DND-41 (cell line): ENCODE results near the gene ARAP1.

Experiments used
- ATAC-seq: fragments of 200-7000 bp; cut with Tn5 transposase; 3 replicates; pipeline ENCODE4 v1.9.1; 2021; ENCODE audit warnings: low read depth; ENCODE audit not compliant: insufficient read depth
- DNase-seq: peaks from one replicate; pipeline ENCODE4 v3.0.0-alpha.2; 2020
- H2AFZ ChIP-seq: 2 replicates; pipeline ENCODE4 v1.6.0; 2012; ENCODE audit warnings: low read depth, low read length
- H3K27ac ChIP-seq: 2 replicates; pipeline ENCODE4 v1.5.1; 2012; ENCODE audit warnings: low read length, inconsistent platforms
- H3K27me3 ChIP-seq: fragments of 200-600 bp; sonication (generic); 2 replicates; pipeline ENCODE4 v1.6.0; 2012; ENCODE audit warnings: low read length, mild to moderate bottlenecking, inconsistent platforms; ENCODE audit not compliant: insufficient read depth, poor library complexity
- H3K36me3 ChIP-seq: 2 replicates; pipeline ENCODE4 v1.5.1; 2012; ENCODE audit warnings: low read length, inconsistent platforms; ENCODE audit not compliant: insufficient read depth
- H3K4me1 ChIP-seq: 2 replicates; pipeline ENCODE4 v1.5.1; 2012; ENCODE audit warnings: mild to moderate bottlenecking, low read length; ENCODE audit not compliant: insufficient read depth
- H3K4me2 ChIP-seq: 2 replicates; pipeline ENCODE4 v1.6.0; 2012; ENCODE audit warnings: mild to moderate bottlenecking, moderate library complexity, low read length, inconsistent platforms; ENCODE audit not compliant: insufficient read depth
- H3K4me3 ChIP-seq, 2 experiments: fragments of 200-600 bp in 1 of 2; shearing (Covaris generic) in 1 of 2; 2 replicates each; pipeline ENCODE4 v1.5.1; 2012 to 2016; ENCODE audit warnings: inconsistent platforms in 2 of 2, low read length in 2 of 2, mild to moderate bottlenecking in 2 of 2, low read depth in 1 of 2, moderate library complexity in 1 of 2
- H3K79me2 ChIP-seq: 2 replicates; pipeline ENCODE4 v1.6.0; 2012; ENCODE audit warnings: low read length, inconsistent platforms; ENCODE audit not compliant: insufficient read depth
- H3K9ac ChIP-seq: 2 replicates; pipeline ENCODE4 v1.6.0; 2012; ENCODE audit warnings: low read depth, mild to moderate bottlenecking, inconsistent platforms, low read length, moderate library complexity
- H3K9me3 ChIP-seq: 2 replicates; pipeline ENCODE4 v1.5.1; 2012; ENCODE audit warnings: low read length, moderate library complexity, mild to moderate bottlenecking, inconsistent platforms; ENCODE audit not compliant: insufficient read depth, severe bottlenecking
- H4K20me1 ChIP-seq: 2 replicates; pipeline ENCODE4 v1.6.0; 2012; ENCODE audit warnings: low read length; ENCODE audit not compliant: insufficient read depth
- EZH2 ChIP-seq: IDR thresholded peaks from 3 replicates; pipeline ENCODE4 v1.6.1; 2012; ENCODE audit warnings: borderline replicate concordance, low read depth, mild to moderate bottlenecking, moderate library complexity, low read length, inconsistent platforms; ENCODE audit not compliant: severe bottlenecking
- TF ChIP-seq, protein P1 (sequence below): IDR thresholded peaks from 2 replicates; pipeline ENCODE4 v1.5.1; 2012; ENCODE audit warnings: borderline replicate concordance, low read length, moderate library complexity, mild to moderate bottlenecking; ENCODE audit not compliant: poor library complexity, severe bottlenecking; ENCODE audit errors: extremely low read depth

The ARAP1 gene

DNA sequence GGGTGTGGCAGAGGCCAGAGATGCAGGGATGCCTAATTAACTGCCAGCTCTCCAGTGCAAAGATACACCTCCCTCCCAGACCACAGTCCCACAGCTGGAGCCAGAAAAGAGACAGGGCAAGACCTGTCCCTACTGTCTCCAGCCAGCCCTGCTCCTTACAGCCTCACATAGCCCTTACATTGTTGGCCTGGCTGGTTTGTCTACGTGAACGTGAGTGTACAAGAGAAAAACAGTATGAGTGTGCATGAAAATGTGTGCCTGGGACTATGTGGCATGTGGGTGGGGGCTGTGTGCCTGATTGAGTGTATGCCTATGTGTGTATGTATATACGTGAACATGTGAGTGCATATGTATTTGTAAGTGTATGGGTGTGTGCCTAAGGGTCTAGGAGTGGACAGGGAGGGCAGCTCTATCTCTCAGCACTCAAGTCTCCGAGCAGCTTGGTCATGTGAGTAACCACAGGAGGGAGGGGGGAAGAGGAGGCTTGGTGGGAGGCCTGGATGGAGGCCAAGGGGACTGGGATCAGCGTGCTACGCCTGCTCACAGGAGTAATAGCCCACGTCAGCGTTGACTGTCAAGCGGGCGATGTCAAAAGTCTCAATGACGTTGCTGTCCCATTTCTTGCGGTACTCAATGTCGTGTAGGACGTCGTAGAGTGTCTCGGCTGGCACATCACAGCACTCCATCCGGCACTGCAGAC lies 6.6 kb upstream of the ARAP1 start:
- Histone ChIP-seq H4K20me1 (no peaks in the 10 kb centered on the region), H3K9ac (no peak overlapping the region), H3K9me3 (no peaks in the 10 kb centered on the region), H3K27me3 (no peaks in the 10 kb centered on the region), H3K4me3 (no peak overlapping the region), H3K4me1 (no peaks in the 10 kb centered on the region), H3K79me2 (no peaks in the 10 kb centered on the region), H3K27ac (no peak overlapping the region), H3K36me3 (no peaks in the 10 kb centered on the region), H3K4me2 (no peak overlapping the region), H2AFZ (no peak overlapping the region)
- no peak for ATAC-seq
- no peak for DNase-seq
- TF ChIP-seq, protein P1, sequence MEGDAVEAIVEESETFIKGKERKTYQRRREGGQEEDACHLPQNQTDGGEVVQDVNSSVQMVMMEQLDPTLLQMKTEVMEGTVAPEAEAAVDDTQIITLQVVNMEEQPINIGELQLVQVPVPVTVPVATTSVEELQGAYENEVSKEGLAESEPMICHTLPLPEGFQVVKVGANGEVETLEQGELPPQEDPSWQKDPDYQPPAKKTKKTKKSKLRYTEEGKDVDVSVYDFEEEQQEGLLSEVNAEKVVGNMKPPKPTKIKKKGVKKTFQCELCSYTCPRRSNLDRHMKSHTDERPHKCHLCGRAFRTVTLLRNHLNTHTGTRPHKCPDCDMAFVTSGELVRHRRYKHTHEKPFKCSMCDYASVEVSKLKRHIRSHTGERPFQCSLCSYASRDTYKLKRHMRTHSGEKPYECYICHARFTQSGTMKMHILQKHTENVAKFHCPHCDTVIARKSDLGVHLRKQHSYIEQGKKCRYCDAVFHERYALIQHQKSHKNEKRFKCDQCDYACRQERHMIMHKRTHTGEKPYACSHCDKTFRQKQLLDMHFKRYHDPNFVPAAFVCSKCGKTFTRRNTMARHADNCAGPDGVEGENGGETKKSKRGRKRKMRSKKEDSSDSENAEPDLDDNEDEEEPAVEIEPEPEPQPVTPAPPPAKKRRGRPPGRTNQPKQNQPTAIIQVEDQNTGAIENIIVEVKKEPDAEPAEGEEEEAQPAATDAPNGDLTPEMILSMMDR: no peak
- no peak for TF ChIP-seq EZH2

DNA sequence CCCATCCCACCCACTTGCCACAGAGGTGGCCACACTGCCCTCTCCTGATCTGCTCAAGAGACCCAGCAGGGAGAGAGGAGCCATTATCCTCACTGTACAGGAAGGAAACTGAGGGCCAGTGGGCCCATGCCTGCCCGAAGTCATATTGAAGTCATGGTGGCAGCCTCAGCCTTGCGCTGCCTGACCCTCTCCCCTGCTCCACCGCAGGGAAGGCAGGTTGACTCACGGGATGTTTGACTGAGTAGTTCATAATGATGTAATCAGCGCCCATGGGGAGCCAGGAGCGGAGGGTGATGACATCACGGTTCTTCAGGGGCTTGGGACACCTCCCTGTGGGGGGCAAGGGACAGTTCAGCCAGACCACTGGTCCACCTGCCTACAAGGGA lies 6.1 kb upstream of the ARAP1 start:
- no peak overlapping the region for H3K4me3 ChIP-seq
- no peak overlapping the region for H3K4me2 ChIP-seq
- no peak overlapping the region for H3K9ac ChIP-seq
- H2AFZ ChIP-seq: no peak overlapping the region
- no peaks in the 10 kb centered on the region for H3K9me3 ChIP-seq
- DNase-seq (no peak), ATAC-seq (no peak)
- H4K20me1 ChIP-seq: no peaks in the 10 kb centered on the region
- no peaks in the 10 kb centered on the region for H3K79me2 ChIP-seq
- H3K27me3 ChIP-seq: no peaks in the 10 kb centered on the region
- no peaks in the 10 kb centered on the region for H3K36me3 ChIP-seq
- TF ChIP-seq, protein P1: no peak
- TF ChIP-seq EZH2: no peak
- H3K27ac ChIP-seq: no peak overlapping the region
- no peaks in the 10 kb centered on the region for H3K4me1 ChIP-seq

DNA sequence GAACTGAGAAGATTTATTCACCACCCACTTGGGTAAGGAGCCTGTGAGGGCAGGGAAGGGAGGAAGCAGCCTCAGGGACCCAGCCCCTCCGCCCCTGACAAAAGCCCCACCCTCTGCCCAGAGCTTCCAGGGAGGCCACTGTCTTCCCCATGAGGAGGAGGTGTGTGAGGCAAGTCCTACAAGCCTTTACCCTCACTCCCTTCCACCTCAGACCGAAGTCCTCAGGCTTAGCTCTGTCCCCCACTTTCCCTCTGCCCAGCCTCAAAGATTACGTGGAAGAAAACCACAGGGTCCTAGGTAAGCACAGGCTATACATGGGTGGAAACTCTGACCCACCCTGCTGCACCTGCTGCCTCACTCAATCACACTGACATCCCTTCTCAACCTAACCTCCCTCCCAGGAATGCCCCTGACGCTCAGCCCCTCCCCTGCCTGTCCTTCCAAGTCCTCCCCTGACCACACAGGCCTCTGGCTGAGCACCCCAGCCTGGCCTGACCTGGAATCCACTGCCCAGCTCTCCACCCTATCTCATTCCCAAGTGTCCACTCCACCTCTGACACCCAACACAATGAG lies 3.6 kb upstream of the ARAP1 start:
- Histone ChIP-seq H3K4me3 (no peak overlapping the region), H3K9me3 (no peaks in the 10 kb centered on the region), H3K27ac (no peak overlapping the region), H3K9ac (no peak overlapping the region), H3K79me2 (peaks cover 14% of the 10 kb centered on the region), H4K20me1 (0 out of 2 replicates have a peak, but pooled peaks cover 5% of the 10 kb centered on the region), H3K36me3 (no peaks in the 10 kb centered on the region), H2AFZ (no peak overlapping the region), H3K4me1 (peaks cover 17% of the 10 kb centered on the region), H3K4me2 (no peak overlapping the region), H3K27me3 (no peaks in the 10 kb centered on the region)
- TF ChIP-seq, protein P1: no peak
- TF ChIP-seq EZH2: no peak
- ATAC-seq (no peak), DNase-seq (no peak)
